GM12878 (cell line): ENCODE results near the gene PRKCB. TPM values are rescaled to one million over a fixed set of nuclear protein-coding genes. Genes with fewer than 3 reads are reported as not detected.

Experiments
- ATAC-seq: fragments of 200-7000 bp; cut with Tn5 transposase; 3 replicates; pipeline ENCODE4 v1.9.1; 2020; ENCODE audit warnings: mild to moderate bottlenecking, moderate library complexity
- BruUV-seq: library from RNA; stranded (reverse); fragments of 400-500 nt; replicated peaks from 2 replicates; lab custom pipeline; 2021; lab: Mats Ljungman, UMichigan
- CTCF ChIA-PET: fragments of 300-600 bp; sonication (Branson Sonifier 250); formaldehyde crosslinking; extraction: SDS; loops from one replicate; lab custom pipeline; 2021; ENCODE audit warnings: inconsistent platforms; lab: Yijun Ruan, JAX
- POLR2A ChIA-PET: fragments of 350-600 bp; formaldehyde crosslinking; extraction: SDS; loops from one replicate; lab custom pipeline; 2021; ENCODE audit warnings: inconsistent platforms; lab: Charles Lee
- RAD21 ChIA-PET: fragments of 300-600 bp; sonication (Branson Sonifier 250); formaldehyde crosslinking; loops from one replicate; lab custom pipeline; 2023; ENCODE audit warnings: antibody characterized with exemption; ENCODE audit not compliant: unreplicated experiment; lab: Charles Lee
- SMC1A ChIA-PET: fragments of 300-600 bp; sonication (Branson Sonifier 250); formaldehyde crosslinking; loops from one replicate; lab custom pipeline; 2023; ENCODE audit not compliant: unreplicated experiment, uncharacterized antibody; lab: Charles Lee
- DNase-seq: peaks from one replicate; pipeline ENCODE4 v3.0.0-alpha.2; 2011; ENCODE audit warnings: low read depth, low spot score
- FAIRE-seq: peaks from 3 replicates; lab custom pipeline; 2011; peaks lifted over from hg19 to GRCh38; lab: Jason Lieb, UNC
- H2AFZ ChIP-seq: 2 replicates; pipeline ENCODE4 v1.6.0; 2011; ENCODE audit warnings: low read depth, low read length, control low read depth; ENCODE audit not compliant: control insufficient read depth
- H3K27ac ChIP-seq: 2 replicates; pipeline ENCODE4 v1.5.1; 2011; ENCODE audit warnings: control low read depth; ENCODE audit not compliant: control insufficient read depth, insufficient read depth
- H3K27me3 ChIP-seq, 2 experiments: replicated peaks in 1 of 2; 2 replicates each; pipeline versions ENCODE4 v1.6.0 to v1.6.1; 2011; ENCODE audit warnings: low read length in 1 of 2; ENCODE audit not compliant: control insufficient read depth in 2 of 2, insufficient read depth in 2 of 2
- H3K36me3 ChIP-seq, 2 experiments: 2 replicates each; pipeline ENCODE4 v1.5.1; 2011; ENCODE audit warnings: low read length in 1 of 2; ENCODE audit not compliant: control insufficient read depth in 2 of 2, insufficient read depth in 2 of 2
- H3K4me1 ChIP-seq: 2 replicates; pipeline ENCODE4 v1.6.1; 2011; ENCODE audit warnings: mild to moderate bottlenecking, low read length, moderate library complexity, mixed read lengths; ENCODE audit not compliant: control insufficient read depth, insufficient read depth
- H3K4me2 ChIP-seq: 2 replicates; pipeline ENCODE4 v1.6.0; 2011; ENCODE audit warnings: control low read depth; ENCODE audit not compliant: control insufficient read depth, insufficient read depth
- H3K4me3 ChIP-seq: fragments of 200-600 bp; sonication (generic); 2 replicates; pipeline ENCODE4 v1.5.1; 2016
- H3K79me2 ChIP-seq: 2 replicates; pipeline ENCODE4 v1.6.0; 2011; ENCODE audit warnings: low read length; ENCODE audit not compliant: control insufficient read depth, insufficient read depth
- H3K9ac ChIP-seq: 2 replicates; pipeline ENCODE4 v1.8.0; 2011; ENCODE audit warnings: low read length, control low read depth, mixed read lengths; ENCODE audit not compliant: control insufficient read depth, insufficient read depth
- H3K9me3 ChIP-seq: replicated peaks from 3 replicates; pipeline ENCODE4 v1.5.1; 2011; ENCODE audit warnings: mild to moderate bottlenecking, low read length; ENCODE audit not compliant: control insufficient read depth, insufficient read depth
- H4K20me1 ChIP-seq: 2 replicates; pipeline ENCODE4 v1.6.0; 2011; ENCODE audit not compliant: control insufficient read depth, insufficient read depth
- BMI1 ChIP-seq: fragments of 450-650 bp; IDR thresholded peaks from 2 replicates; pipeline ENCODE4 v1.6.1; 2016; ENCODE audit warnings: mild to moderate bottlenecking, moderate library complexity, borderline replicate concordance
- CBX5 ChIP-seq: sonication (generic); IDR thresholded peaks from 2 replicates; pipeline ENCODE4 v1.6.1; 2016; ENCODE audit warnings: low read depth, moderate library complexity, mild to moderate bottlenecking, inconsistent platforms
- EED ChIP-seq: sonication (generic); IDR thresholded peaks from 2 replicates; pipeline ENCODE4 v1.6.1; 2016; ENCODE audit warnings: antibody characterized with exemption, low read depth
- IKZF1 ChIP-seq: fragments of 450-650 bp; conservative IDR thresholded peaks from 2 replicates; pipeline ENCODE4 v1.6.1; 2017; ENCODE audit warnings: antibody characterized with exemption, mild to moderate bottlenecking
- IKZF2 ChIP-seq, 2 experiments: fragments of 450-650 bp; IDR thresholded peaks; 2 replicates each; pipeline ENCODE4 v1.6.1; 2017; ENCODE audit warnings: mild to moderate bottlenecking in 2 of 2, moderate library complexity in 2 of 2
- PAX5 ChIP-seq: IDR thresholded peaks from 2 replicates; pipeline ENCODE4 v1.6.1; 2011; ENCODE audit warnings: low read depth, low read length, borderline replicate concordance
- RUNX3 ChIP-seq: IDR thresholded peaks from 2 replicates; pipeline ENCODE4 v1.6.1; 2012; ENCODE audit warnings: low read length, inconsistent platforms
- SPI1 ChIP-seq: IDR thresholded peaks from 2 replicates; pipeline ENCODE4 v1.6.1; 2011; ENCODE audit warnings: low read depth, mild to moderate bottlenecking, low read length, moderate library complexity, borderline replicate concordance; ENCODE audit not compliant: insufficient read depth
- WGBS: methylation state at CpG from one replicate; pipeline ENCODE4 v1.1.6; 2016; ENCODE audit warnings: low lambda C conversion rate; ENCODE audit not compliant: insufficient replicate concordance, insufficient coverage; ENCODE audit errors: missing lambda C conversion rate; 5-methylcytosine and 5-hydroxymethylcytosine counted together
- in situ Hi-C: fragments of 300-500 bp; cut with MboI; formaldehyde crosslinking; loops from 9 replicates; pipeline ENCODE4 v1.14.3; 2018; ENCODE audit warnings: mixed read lengths
- intact Hi-C: fragments of 100-400 bp; cut with micrococcal nuclease; formaldehyde crosslinking; loops from one replicate; pipeline ENCODE4 v1.14.2; 2022; ENCODE audit not compliant: unreplicated experiment
- polyA plus RNA-seq, 11 experiments: library from polyadenylated mRNA; depleted of rRNA in 4 of 11; unstranded in 6 of 11; stranded (reverse) in 5 of 11; fragments of >200 nt; fragmentation: Nextera tagmentation in 4 of 11; fragmentation: Illumina TruSeq in 1 of 11; extraction: Ambion mirVana in 4 of 11; extraction: Trizol in 1 of 11; gene quantifications; 1 replicate in 1 of 11; 2 replicates in 10 of 11; pipeline versions ENCODE4 v1.2.1 to v1.2.3, GENCODE V29; 2011 to 2016; ENCODE audit warnings: inconsistent platforms in 2 of 11, missing spikeins in 2 of 11, low read depth in 1 of 11
- total RNA-seq, 4 experiments: library from RNA; depleted of rRNA in 3 of 4; stranded (reverse); fragments of >200 nt in 3 of 4; fragmentation: Illumina TruSeq in 1 of 4; extraction: Trizol in 1 of 4; gene quantifications; 2 replicates each; pipeline versions ENCODE4 v1.2.1 to v1.2.3, GENCODE V29; 2013 to 2021
- TF ChIP-seq, protein P1 (sequence below): fragments of 450-650 bp; IDR thresholded peaks from 2 replicates; pipeline ENCODE4 v1.6.1; 2018; ENCODE audit warnings: mild to moderate bottlenecking, low read depth, moderate library complexity; ENCODE audit not compliant: partially characterized antibody
- TF ChIP-seq, protein P2 (sequence below): fragments of 450-650 bp; IDR thresholded peaks from 2 replicates; pipeline ENCODE4 v1.6.1; 2017; ENCODE audit warnings: mild to moderate bottlenecking, low read depth, inconsistent platforms; ENCODE audit not compliant: poor library complexity, severe bottlenecking

PRKCB gene
- total and polyA plus RNA-seq, 10 of the 15 experiments (the other 5 are each of a cell fraction or from before 2014, with no cell fraction given) = 21.4 to 158 (median 97.3) TPM

DNA sequence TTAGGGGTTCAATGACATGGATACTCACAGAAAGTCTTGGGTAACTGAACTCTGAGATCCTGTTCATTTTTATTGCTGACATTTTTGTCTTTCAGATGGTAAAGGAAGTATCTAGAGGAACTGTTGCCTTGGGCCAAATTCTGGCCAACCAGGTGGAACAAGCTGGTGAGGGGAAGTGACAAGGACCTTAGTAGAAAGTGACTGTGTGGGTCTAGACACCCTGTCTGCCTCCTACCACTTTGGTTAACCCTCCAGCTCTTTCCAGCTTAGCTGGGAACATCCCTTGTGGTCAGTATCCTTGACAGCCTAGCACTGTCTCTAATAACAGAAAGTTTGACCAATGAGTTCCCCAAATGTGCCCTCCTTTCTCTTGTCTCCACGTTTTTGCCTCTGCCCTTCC is 28.8 kb upstream of the PRKCB start:
- DNase-seq = no peak
- ChIA-PET RAD21 (interaction anchor here (0.7 to 7.3 kb wide), 12 partner anchors 15 to 207 kb away, joined by 3 to 146 read pairs (median 7); no protein-coding TSS in a partner anchor), POLR2A (no interaction called here), SMC1A (interaction anchor here (0.6 to 9.1 kb wide), 17 partner anchors 15 to 701 kb away, joined by 3 to 237 read pairs (median 4); no protein-coding TSS in a partner anchor), CTCF (interaction anchor here (0.9 to 14.9 kb wide), 8 partner anchors 18 to 446 kb away, joined by 4 to 425 read pairs (median 26); no protein-coding TSS in a partner anchor)
- H3K79me2 ChIP-seq = no peaks in the 10 kb centered on the region
- FAIRE-seq = no peak
- H4K20me1 ChIP-seq = no peaks in the 10 kb centered on the region
- intact Hi-C loops (no loop called here), in situ Hi-C loops (loop anchor here (5.0 kb wide), 1 partner anchor 695 kb away; no protein-coding TSS in a partner anchor)
- ATAC-seq = peak; percentile 68
- no peak overlapping the region for H2AFZ ChIP-seq
- no TSS peak for BruUV-seq
- H3K27ac ChIP-seq = no peak overlapping the region
- H3K4me1 ChIP-seq = peaks cover 20% of the 10 kb centered on the region
- WGBS = 33% methylated on average over 1 of the region's 1 CpG
- no peaks in the 10 kb centered on the region for H3K9me3 ChIP-seq
- no peaks in the 10 kb centered on the region for H3K27me3 ChIP-seq
- no peak overlapping the region for H3K9ac ChIP-seq
- no peaks in the 10 kb centered on the region for H3K36me3 ChIP-seq
- no peak for TF ChIP-seq BMI1
- 0 out of 2 replicates have a peak, but pooled peaks have one; percentile 23 for TF ChIP-seq EED
- no peak for TF ChIP-seq CBX5
- peak; percentile 47 for TF ChIP-seq IKZF1
- TF ChIP-seq IKZF2 (IDR thresholded peaks at IDR 0.05) = peak; percentile 30 to 35; a peak in 2 of 4 replicates
- TF ChIP-seq, protein P1, sequence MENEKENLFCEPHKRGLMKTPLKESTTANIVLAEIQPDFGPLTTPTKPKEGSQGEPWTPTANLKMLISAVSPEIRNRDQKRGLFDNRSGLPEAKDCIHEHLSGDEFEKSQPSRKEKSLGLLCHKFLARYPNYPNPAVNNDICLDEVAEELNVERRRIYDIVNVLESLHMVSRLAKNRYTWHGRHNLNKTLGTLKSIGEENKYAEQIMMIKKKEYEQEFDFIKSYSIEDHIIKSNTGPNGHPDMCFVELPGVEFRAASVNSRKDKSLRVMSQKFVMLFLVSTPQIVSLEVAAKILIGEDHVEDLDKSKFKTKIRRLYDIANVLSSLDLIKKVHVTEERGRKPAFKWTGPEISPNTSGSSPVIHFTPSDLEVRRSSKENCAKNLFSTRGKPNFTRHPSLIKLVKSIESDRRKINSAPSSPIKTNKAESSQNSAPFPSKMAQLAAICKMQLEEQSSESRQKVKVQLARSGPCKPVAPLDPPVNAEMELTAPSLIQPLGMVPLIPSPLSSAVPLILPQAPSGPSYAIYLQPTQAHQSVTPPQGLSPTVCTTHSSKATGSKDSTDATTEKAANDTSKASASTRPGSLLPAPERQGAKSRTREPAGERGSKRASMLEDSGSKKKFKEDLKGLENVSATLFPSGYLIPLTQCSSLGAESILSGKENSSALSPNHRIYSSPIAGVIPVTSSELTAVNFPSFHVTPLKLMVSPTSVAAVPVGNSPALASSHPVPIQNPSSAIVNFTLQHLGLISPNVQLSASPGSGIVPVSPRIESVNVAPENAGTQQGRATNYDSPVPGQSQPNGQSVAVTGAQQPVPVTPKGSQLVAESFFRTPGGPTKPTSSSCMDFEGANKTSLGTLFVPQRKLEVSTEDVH = no peak
- TF ChIP-seq RUNX3 = peak; percentile 43
- TF ChIP-seq SPI1 = peak; percentile 62; the same call in 1 of the 2 replicates
- peak; percentile 68; the same call in 1 of the 2 replicates for TF ChIP-seq PAX5
- TF ChIP-seq, protein P2, sequence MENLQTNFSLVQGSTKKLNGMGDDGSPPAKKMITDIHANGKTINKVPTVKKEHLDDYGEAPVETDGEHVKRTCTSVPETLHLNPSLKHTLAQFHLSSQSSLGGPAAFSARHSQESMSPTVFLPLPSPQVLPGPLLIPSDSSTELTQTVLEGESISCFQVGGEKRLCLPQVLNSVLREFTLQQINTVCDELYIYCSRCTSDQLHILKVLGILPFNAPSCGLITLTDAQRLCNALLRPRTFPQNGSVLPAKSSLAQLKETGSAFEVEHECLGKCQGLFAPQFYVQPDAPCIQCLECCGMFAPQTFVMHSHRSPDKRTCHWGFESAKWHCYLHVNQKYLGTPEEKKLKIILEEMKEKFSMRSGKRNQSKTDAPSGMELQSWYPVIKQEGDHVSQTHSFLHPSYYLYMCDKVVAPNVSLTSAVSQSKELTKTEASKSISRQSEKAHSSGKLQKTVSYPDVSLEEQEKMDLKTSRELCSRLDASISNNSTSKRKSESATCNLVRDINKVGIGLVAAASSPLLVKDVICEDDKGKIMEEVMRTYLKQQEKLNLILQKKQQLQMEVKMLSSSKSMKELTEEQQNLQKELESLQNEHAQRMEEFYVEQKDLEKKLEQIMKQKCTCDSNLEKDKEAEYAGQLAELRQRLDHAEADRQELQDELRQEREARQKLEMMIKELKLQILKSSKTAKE = peak; percentile 40
- peak overlapping the region; percentile 22 for H3K4me2 ChIP-seq
- H3K4me3 ChIP-seq = no peak overlapping the region
